Kidney (tissue), 14 donors: ENCODE data around the gene PCBP4. TPM values are rescaled to one million over a fixed set of nuclear protein-coding genes. Genes with fewer than 3 reads are reported as not detected.

ENCODE experiments used
- DNase-seq, 5 donors: peaks; one replicate each; pipeline ENCODE4 v3.0.0-alpha.2; 2013 to 2020
- FAIRE-seq: peaks from 2 replicates; lab custom pipeline; 2012; peaks lifted over from hg19 to GRCh38; lab: Jason Lieb, UNC
- H3K27ac ChIP-seq, 2 donors: one replicate each; pipeline ENCODE4 v1.7.0; 2013; ENCODE audit warnings: low read depth in 2 of 2, low read length in 2 of 2, inconsistent platforms in 1 of 2
- H3K27me3 ChIP-seq: one replicate; pipeline ENCODE4 v1.7.1; 2013; ENCODE audit warnings: low read length, inconsistent platforms; ENCODE audit not compliant: control insufficient read depth, insufficient read depth
- H3K36me3 ChIP-seq, 3 donors: one replicate each; pipeline versions ENCODE4 v1.7.0 to v1.7.1; 2013; ENCODE audit warnings: low read length in 3 of 3, control low read depth in 1 of 3, inconsistent platforms in 1 of 3; ENCODE audit not compliant: insufficient read depth in 3 of 3, control insufficient read depth in 2 of 3
- H3K4me1 ChIP-seq, 3 donors: one replicate each; pipeline versions ENCODE4 v1.7.0 to v1.7.1; 2013; ENCODE audit warnings: low read length in 3 of 3, inconsistent platforms in 1 of 3, low read depth in 1 of 3; ENCODE audit not compliant: control insufficient read depth in 2 of 3, insufficient read depth in 2 of 3
- H3K4me3 ChIP-seq, 3 donors: one replicate each; pipeline versions ENCODE4 v1.7.0 to v1.8.1; 2013; ENCODE audit warnings: low read length in 3 of 3, control low read depth in 1 of 3, inconsistent platforms in 1 of 3
- H3K9ac ChIP-seq, 3 donors: one replicate each; pipeline versions ENCODE4 v1.7.0 to v1.7.1; 2013; ENCODE audit warnings: low read length in 3 of 3, control low read depth in 1 of 3, inconsistent platforms in 1 of 3
- H3K9me3 ChIP-seq, 3 donors: one replicate each; pipeline versions ENCODE4 v1.7.0 to v1.7.1; 2013; ENCODE audit warnings: low read length in 3 of 3, control low read depth in 1 of 3, inconsistent platforms in 1 of 3; ENCODE audit not compliant: control insufficient read depth in 2 of 3, insufficient read depth in 1 of 3
- intact Hi-C: fragments of 100-400 bp; cut with DNase I; formaldehyde crosslinking; loops from one replicate; pipeline ENCODE4 v1.11.1; 2022
- polyA plus RNA-seq: library from polyadenylated mRNA; stranded (reverse); fragments of 350-450 nt; fragmentation: Illumina TruSeq; extraction: RNeasy Lipid Tissue Mini Kit (QIAGEN cat#74804); gene quantifications from one replicate; pipeline ENCODE4 v1.2.3, GENCODE V29; 2014; ENCODE audit warnings: low read depth, low replicate concordance; ENCODE audit not compliant: insufficient read depth
- total RNA-seq: library from RNA; stranded (reverse); fragmentation: NEBNext Ultra II Directional; extraction: Animal tissue kit (Norgen Biotek cat#: 25700); gene quantifications from one replicate; pipeline ENCODE4 v1.2.1, GENCODE V29; 2021
- TF ChIP-seq, protein P1 (sequence below): IDR thresholded peaks from 3 replicates; pipeline ENCODE4 v1.5.1; 2012; ENCODE audit warnings: mild to moderate bottlenecking, moderate library complexity, borderline replicate concordance; ENCODE audit not compliant: insufficient read depth; ENCODE audit errors: extremely low read depth
- donor health status: control.
- donor health status: control.
- donor health status: control.
- donor health status: control.
- donor health status: control.
- donor health status: DM: yes; HTN: yes; CAD: no.
- donor health status: Normal renal cell carcinoma (clear cell type).

Gene PCBP4
- total and polyA plus RNA-seq, 2 donors from 2014 or later = 31.7 to 34.0 TPM

DNA sequence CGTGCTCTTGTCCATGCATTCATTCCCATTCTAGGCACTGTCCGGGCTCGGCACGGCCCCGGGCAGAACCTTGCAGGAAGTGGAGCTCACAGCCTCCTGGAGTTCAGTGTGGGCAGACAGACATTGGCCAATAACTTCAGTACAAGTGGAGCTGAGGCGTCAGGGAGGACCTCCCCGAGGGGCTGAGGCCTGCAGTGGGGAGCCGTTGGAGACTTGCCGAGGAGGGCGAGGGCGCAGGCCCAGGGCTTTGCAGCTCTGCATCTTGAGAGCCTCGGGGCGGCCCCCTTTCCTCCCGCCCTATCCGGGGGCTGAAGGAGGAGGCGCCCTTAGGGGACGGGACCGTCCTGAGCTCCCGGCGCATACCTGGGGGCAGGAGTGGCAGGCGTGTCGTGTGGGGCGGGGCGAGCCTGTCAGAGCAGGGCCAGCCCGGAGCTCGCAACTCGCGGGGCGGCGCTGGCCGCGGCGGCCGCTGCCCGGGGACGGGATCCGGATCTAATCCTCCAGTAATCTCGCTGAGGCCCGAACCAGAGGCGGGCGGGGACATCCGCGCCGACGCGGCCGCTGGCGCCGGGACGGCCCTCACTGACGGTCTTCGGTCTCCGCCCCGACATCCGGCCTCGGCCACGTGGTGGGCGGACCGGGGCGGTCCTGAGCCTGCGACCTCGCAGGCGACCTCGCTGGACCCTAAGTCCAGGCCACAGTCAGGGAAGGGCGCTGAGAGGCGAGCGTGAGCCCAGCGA, 15.8 kb upstream of the PCBP4 start, which contains the start of gene ACY1:
TSS of gene ACY1 (plus strand) at position 698 of the 740 bp plus-strand sequence. CDS start 530 bp downstream, outside the sequence.
- Histone ChIP-seq H3K36me3 (peaks cover 0 to 4% (median 3%) of the 10 kb centered on the region in 3 donors), H3K9me3 (no peaks in the 10 kb centered on the region), H3K4me1 (peaks cover 2 to 28% (median 4%) of the 10 kb centered on the region in 3 donors), H3K27me3 (no peaks in the 10 kb centered on the region), H3K27ac (peak within 1 kb of the TSS; percentile 89 to 97), H3K4me3 (peak within 1 kb of the TSS; percentile 57 to 87 (median 82)), H3K9ac (peak within 1 kb of the TSS; percentile 30 to 89 (median 74))
- TF ChIP-seq, protein P1, sequence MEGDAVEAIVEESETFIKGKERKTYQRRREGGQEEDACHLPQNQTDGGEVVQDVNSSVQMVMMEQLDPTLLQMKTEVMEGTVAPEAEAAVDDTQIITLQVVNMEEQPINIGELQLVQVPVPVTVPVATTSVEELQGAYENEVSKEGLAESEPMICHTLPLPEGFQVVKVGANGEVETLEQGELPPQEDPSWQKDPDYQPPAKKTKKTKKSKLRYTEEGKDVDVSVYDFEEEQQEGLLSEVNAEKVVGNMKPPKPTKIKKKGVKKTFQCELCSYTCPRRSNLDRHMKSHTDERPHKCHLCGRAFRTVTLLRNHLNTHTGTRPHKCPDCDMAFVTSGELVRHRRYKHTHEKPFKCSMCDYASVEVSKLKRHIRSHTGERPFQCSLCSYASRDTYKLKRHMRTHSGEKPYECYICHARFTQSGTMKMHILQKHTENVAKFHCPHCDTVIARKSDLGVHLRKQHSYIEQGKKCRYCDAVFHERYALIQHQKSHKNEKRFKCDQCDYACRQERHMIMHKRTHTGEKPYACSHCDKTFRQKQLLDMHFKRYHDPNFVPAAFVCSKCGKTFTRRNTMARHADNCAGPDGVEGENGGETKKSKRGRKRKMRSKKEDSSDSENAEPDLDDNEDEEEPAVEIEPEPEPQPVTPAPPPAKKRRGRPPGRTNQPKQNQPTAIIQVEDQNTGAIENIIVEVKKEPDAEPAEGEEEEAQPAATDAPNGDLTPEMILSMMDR = no peak
- intact Hi-C loops = no loop called here
- FAIRE-seq (no peak), DNase-seq (peak; percentile 86 to 97 (median 92))

DNA sequence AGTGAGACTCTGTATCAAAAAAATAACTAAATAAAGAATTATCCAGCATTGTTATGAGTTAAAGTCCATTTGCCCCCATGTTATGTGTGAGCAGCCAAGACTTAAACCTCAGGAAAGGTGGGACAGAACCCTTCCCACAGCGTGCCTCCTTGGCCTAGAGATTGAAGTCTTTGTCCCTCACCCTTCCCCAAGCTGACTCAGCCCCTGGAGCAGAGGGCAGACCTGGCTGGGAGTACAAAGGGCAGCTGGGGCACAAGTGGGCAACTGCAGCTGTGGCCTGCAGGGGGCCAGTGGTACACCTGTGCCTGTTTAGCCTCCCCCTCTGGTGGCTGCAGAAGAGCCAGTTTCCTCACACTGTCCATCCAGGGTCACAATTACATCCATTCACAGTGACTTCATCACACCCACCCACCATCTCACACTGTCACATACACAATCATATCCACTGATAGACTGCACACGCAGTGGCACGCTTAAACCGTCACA, 15.1 kb upstream of the PCBP4 start:
- H3K9me3 ChIP-seq = no peaks in the 10 kb centered on the region
- H3K27me3 ChIP-seq = no peaks in the 10 kb centered on the region
- peak overlapping the region; percentile 89 to 97 for H3K27ac ChIP-seq
- H3K4me1 ChIP-seq = peaks cover 2 to 28% (median 4%) of the 10 kb centered on the region in 3 donors
- peak in 4 of 5 donors; percentile 65 to 83 (median 72) for DNase-seq
- peak overlapping the region; percentile 57 to 87 (median 82) for H3K4me3 ChIP-seq
- no peak for FAIRE-seq
- H3K36me3 ChIP-seq = peaks cover 0 to 4% (median 3%) of the 10 kb centered on the region in 3 donors
- TF ChIP-seq, protein P1 = peak; percentile 44
- intact Hi-C loops = no loop called here
- H3K9ac ChIP-seq = peak overlapping the region; percentile 30 to 74 (median 52)

DNA sequence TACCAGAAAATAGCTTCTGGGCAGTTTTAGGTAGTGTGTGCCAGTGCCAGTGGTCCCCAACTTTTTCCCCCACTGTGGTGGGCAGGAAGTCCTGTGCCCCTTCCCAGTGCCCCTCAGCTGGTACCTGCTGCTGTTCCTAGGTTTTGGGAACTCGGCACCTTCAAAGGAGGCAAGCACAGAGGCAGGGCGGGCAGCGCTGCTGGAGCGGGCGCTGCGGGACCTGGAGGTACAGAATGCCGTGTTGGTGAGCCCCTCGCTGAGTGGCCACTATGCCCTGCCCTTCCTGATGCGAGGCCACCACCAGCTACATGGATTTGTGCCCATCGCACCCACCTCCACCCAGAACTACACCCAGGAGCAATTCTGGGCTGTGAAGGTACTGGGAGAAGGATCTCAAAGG, 13.0 kb upstream of the PCBP4 start:
- FAIRE-seq (no peak), DNase-seq (no peak)
- Histone ChIP-seq H3K4me1 (peaks cover 4 to 29% (median 5%) of the 10 kb centered on the region in 3 donors), H3K9ac (no peak overlapping the region), H3K27me3 (no peaks in the 10 kb centered on the region), H3K27ac (no peak overlapping the region), H3K4me3 (no peak overlapping the region), H3K36me3 (peaks cover 0 to 4% (median 3%) of the 10 kb centered on the region in 3 donors), H3K9me3 (no peaks in the 10 kb centered on the region)
- intact Hi-C loops = no loop called here
- TF ChIP-seq, protein P1 = no peak
